Measurements from ENCODE around the gene DNAH2.

The DNAH2 gene

DNA sequence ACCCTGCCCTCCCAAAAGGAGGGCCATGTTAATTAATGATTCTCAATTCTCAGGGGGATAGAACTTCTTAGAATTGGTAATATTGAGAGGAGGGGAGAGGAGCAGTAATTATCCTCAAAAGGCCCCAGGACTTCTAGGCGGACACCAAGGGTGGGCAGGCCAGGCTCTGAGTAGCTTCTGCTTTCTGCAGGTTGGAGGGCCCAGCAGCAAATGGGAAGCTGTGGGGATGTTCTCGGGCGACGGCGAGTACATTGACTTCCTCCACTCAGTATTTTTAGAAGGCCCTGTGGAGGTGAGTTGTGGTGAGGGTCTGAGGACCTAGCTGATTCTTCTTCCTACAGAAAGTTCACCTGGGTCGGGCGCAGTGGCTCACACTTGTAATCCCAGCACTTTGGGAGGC is 57.5 kb downstream of the DNAH2 start:
- TF ChIP-seq, protein P1, sequence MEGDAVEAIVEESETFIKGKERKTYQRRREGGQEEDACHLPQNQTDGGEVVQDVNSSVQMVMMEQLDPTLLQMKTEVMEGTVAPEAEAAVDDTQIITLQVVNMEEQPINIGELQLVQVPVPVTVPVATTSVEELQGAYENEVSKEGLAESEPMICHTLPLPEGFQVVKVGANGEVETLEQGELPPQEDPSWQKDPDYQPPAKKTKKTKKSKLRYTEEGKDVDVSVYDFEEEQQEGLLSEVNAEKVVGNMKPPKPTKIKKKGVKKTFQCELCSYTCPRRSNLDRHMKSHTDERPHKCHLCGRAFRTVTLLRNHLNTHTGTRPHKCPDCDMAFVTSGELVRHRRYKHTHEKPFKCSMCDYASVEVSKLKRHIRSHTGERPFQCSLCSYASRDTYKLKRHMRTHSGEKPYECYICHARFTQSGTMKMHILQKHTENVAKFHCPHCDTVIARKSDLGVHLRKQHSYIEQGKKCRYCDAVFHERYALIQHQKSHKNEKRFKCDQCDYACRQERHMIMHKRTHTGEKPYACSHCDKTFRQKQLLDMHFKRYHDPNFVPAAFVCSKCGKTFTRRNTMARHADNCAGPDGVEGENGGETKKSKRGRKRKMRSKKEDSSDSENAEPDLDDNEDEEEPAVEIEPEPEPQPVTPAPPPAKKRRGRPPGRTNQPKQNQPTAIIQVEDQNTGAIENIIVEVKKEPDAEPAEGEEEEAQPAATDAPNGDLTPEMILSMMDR (IDR thresholded peaks at IDR 0.05) = no peak
- no peak for DNase-seq (ENCODE audit: low spot score)
- H3K27ac ChIP-seq = no peak overlapping the region
- no peak overlapping the region for H3K4me3 ChIP-seq

DNA sequence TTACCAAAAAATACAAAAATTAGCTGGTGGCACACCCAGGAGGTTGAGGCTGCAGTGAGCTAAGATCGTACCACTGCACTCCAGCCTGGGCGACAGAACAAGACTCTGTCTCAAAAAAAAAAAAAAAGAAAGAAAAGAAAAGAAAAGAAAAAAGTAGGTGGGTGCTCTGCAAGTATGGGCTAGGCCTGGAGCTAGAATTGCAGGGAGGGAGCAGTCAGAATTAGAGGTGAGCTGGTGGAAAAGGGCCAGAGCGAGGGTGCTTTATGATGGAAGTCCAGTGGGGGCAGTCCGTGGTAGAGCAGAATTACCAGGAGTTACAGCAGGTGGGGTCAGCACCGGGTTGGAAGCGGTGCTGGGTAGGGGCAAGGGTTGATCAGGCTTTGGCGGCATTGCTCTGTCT is 59.5 kb downstream of the DNAH2 start:
- TF ChIP-seq, protein P1 (IDR thresholded peaks at IDR 0.05) = no peak
- DNase-seq (ENCODE audit: low spot score) = no peak
- no peak overlapping the region for H3K4me3 ChIP-seq
- no peak overlapping the region for H3K27ac ChIP-seq

DNA sequence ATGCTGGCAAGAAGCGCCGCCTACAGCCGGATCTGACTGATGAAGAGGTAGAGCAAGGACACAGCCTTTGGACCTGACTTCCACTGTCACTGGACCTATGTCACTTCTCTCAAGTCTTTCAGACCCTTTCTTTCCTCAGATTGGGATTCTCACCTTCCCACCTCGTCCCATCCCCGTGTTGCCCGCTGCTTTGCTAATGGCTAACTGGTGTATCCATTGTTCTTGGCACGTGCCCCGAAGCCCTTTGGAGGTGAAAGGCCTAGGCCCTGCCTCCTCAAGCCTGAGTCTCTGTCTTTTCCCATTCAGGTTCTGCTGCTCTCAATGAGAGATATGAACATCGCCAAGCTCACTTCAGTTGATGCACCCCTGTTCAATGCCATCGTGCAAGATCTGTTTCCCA is 63.2 kb downstream of the DNAH2 start:
- H3K27ac ChIP-seq = no peak overlapping the region
- DNase-seq (ENCODE audit: low spot score) = no peak
- TF ChIP-seq, protein P1 (IDR thresholded peaks at IDR 0.05) = no peak
- H3K4me3 ChIP-seq = no peak overlapping the region

DNA sequence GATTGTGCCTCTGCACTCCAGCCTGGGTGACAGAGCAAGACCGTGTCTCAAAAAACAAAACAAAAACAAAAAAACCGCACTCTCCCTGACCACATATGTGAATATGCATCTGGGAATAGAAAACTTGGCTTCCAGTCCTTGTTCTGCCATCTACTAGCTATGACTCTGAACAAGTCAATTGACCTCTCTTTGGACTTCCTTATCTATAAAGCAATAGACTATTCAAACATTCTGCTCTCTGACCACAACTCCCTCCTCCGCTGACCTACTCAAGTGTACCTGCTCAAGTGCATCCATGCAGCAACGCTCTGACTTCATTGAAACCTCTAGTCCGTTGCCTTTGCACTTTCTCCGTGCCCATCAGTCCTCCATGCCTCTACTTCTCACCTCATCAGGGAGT is 63.9 kb downstream of the DNAH2 start:
- Histone ChIP-seq H3K4me3 (no peak overlapping the region), H3K27ac (no peak overlapping the region)
- DNase-seq (ENCODE audit: low spot score) = no peak
- TF ChIP-seq, protein P1 (IDR thresholded peaks at IDR 0.05) = no peak

DNA sequence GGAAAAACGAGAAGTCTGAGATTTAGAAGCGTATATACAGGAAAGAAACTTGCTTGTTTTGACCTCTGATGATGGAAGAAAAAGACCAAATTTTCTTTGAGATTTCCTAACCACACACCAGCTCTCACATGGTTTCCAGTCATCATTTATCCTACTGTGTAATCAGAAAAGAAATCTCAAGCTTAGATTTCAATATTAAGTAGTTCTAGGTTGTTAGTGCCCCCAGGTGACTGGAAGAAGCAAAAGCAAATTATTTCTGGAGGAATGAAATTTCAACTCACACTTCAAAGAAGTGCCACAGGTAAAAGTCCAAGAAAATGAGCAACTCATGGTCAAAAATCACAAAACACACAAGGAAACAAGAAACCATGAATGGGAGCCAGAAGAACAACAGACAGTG is 64.7 kb downstream of the DNAH2 start:
- H3K4me3 ChIP-seq = no peak overlapping the region
- H3K27ac ChIP-seq = no peak overlapping the region
- TF ChIP-seq, protein P1 (IDR thresholded peaks at IDR 0.05) = no peak
- no peak for DNase-seq (ENCODE audit: low spot score)

DNA sequence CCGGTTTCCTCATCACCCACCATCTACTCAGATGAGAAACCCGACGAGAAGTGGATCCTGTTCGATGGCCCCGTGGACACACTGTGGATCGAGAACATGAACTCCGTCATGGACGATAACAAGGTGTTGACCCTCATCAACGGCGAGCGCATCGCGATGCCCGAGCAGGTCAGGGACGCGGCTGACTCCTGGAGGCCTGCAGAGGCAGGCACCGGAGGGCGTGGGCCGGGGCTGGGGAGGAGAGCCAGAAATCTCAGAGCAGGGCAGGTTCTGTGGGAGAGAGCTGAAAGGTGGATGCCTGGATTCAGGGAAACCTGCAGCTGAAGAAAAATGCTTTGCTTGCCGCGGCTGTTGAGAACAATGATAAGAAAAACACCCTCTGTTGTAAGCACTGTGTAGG is 69.3 kb downstream of the DNAH2 start:
- TF ChIP-seq, protein P1 (IDR thresholded peaks at IDR 0.05) = no peak
- no peak for DNase-seq (ENCODE audit: low spot score)
- H3K4me3 ChIP-seq = no peak overlapping the region
- no peak overlapping the region for H3K27ac ChIP-seq

DNA sequence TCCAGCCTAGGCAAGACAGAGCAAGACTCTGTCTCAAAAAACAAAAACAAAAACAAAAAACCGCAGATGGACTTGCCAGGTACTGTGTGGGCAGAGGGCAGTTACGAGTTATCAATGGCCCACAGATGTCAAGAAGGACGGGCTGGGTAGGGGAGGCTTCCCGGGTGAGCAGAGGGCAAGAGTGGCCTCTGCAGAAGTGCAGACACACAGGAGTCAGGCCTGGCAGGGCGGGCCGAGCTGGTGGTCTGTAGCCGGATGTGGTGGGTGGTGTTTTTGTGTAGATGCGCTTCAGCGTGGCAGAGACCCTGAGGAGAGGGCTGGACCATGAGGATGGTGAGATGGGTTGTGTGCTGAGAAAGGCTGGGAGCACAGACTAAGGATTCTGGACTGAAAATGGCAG is 71.6 kb downstream of the DNAH2 start:
- no peak for DNase-seq (ENCODE audit: low spot score)

More for the DNA sequence above, 71.6 kb downstream of the DNAH2 start:
- Histone ChIP-seq H3K4me3 (no peak overlapping the region), H3K27ac (no peak overlapping the region)
- TF ChIP-seq, protein P1 (IDR thresholded peaks at IDR 0.05) = no peak

Measured in coronary artery (tissue), 2 donors.